OCI-LY3 (cell line): Measurements from ENCODE around the gene SYCP2L.

ENCODE experiments used
- EZH2phosphoT487 ChIP-seq: fragments of 200-600 bp; shearing (Covaris generic); IDR thresholded peaks from 2 replicates; pipeline ENCODE4 v1.6.1; 2018; ENCODE audit warnings: antibody characterized with exemption, mixed run types, low read depth
- TF ChIP-seq, protein P1 (sequence below): fragments of 200-600, 300-600 bp; sonication (generic); IDR thresholded peaks from 2 replicates; pipeline ENCODE4 v1.5.1; 2014; ENCODE audit warnings: antibody characterized with exemption, low read length, low read depth

DNA sequence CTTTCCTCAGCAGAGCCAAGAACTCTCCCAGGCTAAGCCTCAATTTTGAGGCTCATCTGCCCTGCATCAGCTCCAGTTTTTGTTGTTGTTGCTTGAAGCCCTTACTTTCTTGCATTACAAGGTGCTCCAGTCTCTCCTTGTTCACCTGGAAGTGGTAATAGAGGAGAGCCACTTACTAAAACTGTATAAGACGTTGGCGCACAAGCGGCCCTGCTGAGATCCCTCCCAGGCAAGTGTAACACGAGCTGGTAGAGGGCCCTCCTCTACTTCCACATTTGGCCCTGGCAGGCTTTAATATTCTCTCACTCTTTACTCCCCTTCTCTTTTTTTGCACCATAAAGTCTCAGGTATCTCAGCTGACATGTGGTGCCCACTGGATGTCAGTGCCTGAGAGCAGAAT lies 24.5 kb upstream of the SYCP2L start:
- TF ChIP-seq, protein P1, sequence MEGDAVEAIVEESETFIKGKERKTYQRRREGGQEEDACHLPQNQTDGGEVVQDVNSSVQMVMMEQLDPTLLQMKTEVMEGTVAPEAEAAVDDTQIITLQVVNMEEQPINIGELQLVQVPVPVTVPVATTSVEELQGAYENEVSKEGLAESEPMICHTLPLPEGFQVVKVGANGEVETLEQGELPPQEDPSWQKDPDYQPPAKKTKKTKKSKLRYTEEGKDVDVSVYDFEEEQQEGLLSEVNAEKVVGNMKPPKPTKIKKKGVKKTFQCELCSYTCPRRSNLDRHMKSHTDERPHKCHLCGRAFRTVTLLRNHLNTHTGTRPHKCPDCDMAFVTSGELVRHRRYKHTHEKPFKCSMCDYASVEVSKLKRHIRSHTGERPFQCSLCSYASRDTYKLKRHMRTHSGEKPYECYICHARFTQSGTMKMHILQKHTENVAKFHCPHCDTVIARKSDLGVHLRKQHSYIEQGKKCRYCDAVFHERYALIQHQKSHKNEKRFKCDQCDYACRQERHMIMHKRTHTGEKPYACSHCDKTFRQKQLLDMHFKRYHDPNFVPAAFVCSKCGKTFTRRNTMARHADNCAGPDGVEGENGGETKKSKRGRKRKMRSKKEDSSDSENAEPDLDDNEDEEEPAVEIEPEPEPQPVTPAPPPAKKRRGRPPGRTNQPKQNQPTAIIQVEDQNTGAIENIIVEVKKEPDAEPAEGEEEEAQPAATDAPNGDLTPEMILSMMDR, result no peak
- TF ChIP-seq EZH2phosphoT487, result no peak
